ENCODE measurements around the gene TNFRSF25. TPM values are rescaled to one million over a fixed set of nuclear protein-coding genes. Genes with fewer than 3 reads are reported as not detected.

TNFRSF25 gene
- total and polyA plus RNA-seq, 2 experiments from 2014 or later: 7.1 to 14.0 TPM

GRCh38 chr1:6508154-6508815 is 42.3 kb upstream of the TNFRSF25 start:
- no peaks in the 10 kb centered on the region for H4K20me1 ChIP-seq (ENCODE audit: insufficient read depth, poor library complexity, severe bottlenecking)
- no peak overlapping the region for H3K27ac ChIP-seq
- H3K4me3 ChIP-seq: no peak overlapping the region
- no peaks in the 10 kb centered on the region for H3K9me2 ChIP-seq (replicated peaks; ENCODE audit: insufficient read depth)
- no peak overlapping the region for H2AFZ ChIP-seq
- no peak overlapping the region for H3K4me2 ChIP-seq
- H3K4me1 ChIP-seq (ENCODE audit: insufficient read depth): no peaks in the 10 kb centered on the region
- H3K79me2 ChIP-seq: no peaks in the 10 kb centered on the region
- H3K27me3 ChIP-seq: no peaks in the 10 kb centered on the region
- TF ChIP-seq EZH2 (IDR thresholded peaks at IDR 0.05; ENCODE audit: borderline replicate concordance) (no peak), EZH2phosphoT487 (IDR thresholded peaks at IDR 0.05; ENCODE audit: low read depth, severe bottlenecking, unreplicated experiment) (no peak), CTCF (IDR thresholded peaks at IDR 0.05; ENCODE audit: poor library complexity) (no peak)
- H3K36me3 ChIP-seq (replicated peaks; ENCODE audit: insufficient read depth, low read depth): no peaks in the 10 kb centered on the region
- H3K9me3 ChIP-seq (ENCODE audit: low read depth): no peaks in the 10 kb centered on the region
- DNase-seq (ENCODE audit: low spot score): no peak
- 86% methylated on average over 17 of the region's 18 CpGs for WGBS (ENCODE audit: low lambda C conversion rate, missing lambda C conversion rate)

GRCh38 chr1:6507461-6507911 is 41.5 kb upstream of the TNFRSF25 start:
- no peak overlapping the region for H3K27ac ChIP-seq
- no peak overlapping the region for H3K4me3 ChIP-seq
- no peaks in the 10 kb centered on the region for H3K4me1 ChIP-seq (ENCODE audit: insufficient read depth)
- DNase-seq (ENCODE audit: low spot score): no peak
- H3K79me2 ChIP-seq: no peaks in the 10 kb centered on the region
- TF ChIP-seq CTCF (IDR thresholded peaks at IDR 0.05; ENCODE audit: poor library complexity) (no peak), EZH2 (IDR thresholded peaks at IDR 0.05; ENCODE audit: borderline replicate concordance) (no peak), EZH2phosphoT487 (IDR thresholded peaks at IDR 0.05; ENCODE audit: low read depth, severe bottlenecking, unreplicated experiment) (no peak)
- WGBS (ENCODE audit: low lambda C conversion rate, missing lambda C conversion rate): 70% methylated on average over 12 of the region's 12 CpGs
- no peaks in the 10 kb centered on the region for H4K20me1 ChIP-seq (ENCODE audit: insufficient read depth, poor library complexity, severe bottlenecking)
- H3K9me3 ChIP-seq (ENCODE audit: low read depth): no peaks in the 10 kb centered on the region
- H3K36me3 ChIP-seq (replicated peaks; ENCODE audit: insufficient read depth, low read depth): no peaks in the 10 kb centered on the region
- no peaks in the 10 kb centered on the region for H3K9me2 ChIP-seq (replicated peaks; ENCODE audit: insufficient read depth)
- H3K27me3 ChIP-seq: no peaks in the 10 kb centered on the region
- no peak overlapping the region for H3K4me2 ChIP-seq
- H2AFZ ChIP-seq: no peak overlapping the region

- Histone ChIP-seq H3K27ac (no peak overlapping the region), H3K9me2 (replicated peaks; ENCODE audit: insufficient read depth) (no peaks in the 10 kb centered on the region), H3K4me3 (no peak overlapping the region), H2AFZ (no peak overlapping the region), H3K36me3 (replicated peaks; ENCODE audit: insufficient read depth, low read depth) (no peaks in the 10 kb centered on the region), H3K79me2 (no peaks in the 10 kb centered on the region), H3K27me3 (no peaks in the 10 kb centered on the region), H3K9me3 (ENCODE audit: low read depth) (no peaks in the 10 kb centered on the region), H4K20me1 (ENCODE audit: insufficient read depth, poor library complexity, severe bottlenecking) (no peaks in the 10 kb centered on the region), H3K4me1 (ENCODE audit: insufficient read depth) (no peaks in the 10 kb centered on the region), H3K4me2 (no peak overlapping the region)
- WGBS (ENCODE audit: low lambda C conversion rate, missing lambda C conversion rate): 90% methylated on average over 7 of the region's 7 CpGs
- no peak for DNase-seq (ENCODE audit: low spot score)
- TF ChIP-seq CTCF (IDR thresholded peaks at IDR 0.05; ENCODE audit: poor library complexity) (no peak), EZH2phosphoT487 (IDR thresholded peaks at IDR 0.05; ENCODE audit: low read depth, severe bottlenecking, unreplicated experiment) (no peak), EZH2 (IDR thresholded peaks at IDR 0.05; ENCODE audit: borderline replicate concordance) (no peak)
These were observed 41.1 kb upstream of the TNFRSF25 start for GRCh38 chr1:6507037-6507428.
